H9 (cell line): ENCODE results near the gene CTSA. TPM values are rescaled to one million over a fixed set of nuclear protein-coding genes. Genes with fewer than 3 reads are reported as not detected.
A peak's percentile ranks its signal among the peaks of the same experiment; 100 is the strongest.

ENCODE experiments used
- DNase-seq: peaks from one replicate; pipeline ENCODE4 v3.0.0-alpha.2; 2017
- H2AFZ ChIP-seq: one replicate; pipeline ENCODE4 v1.6.1; 2013; ENCODE audit warnings: mild to moderate bottlenecking, low read length, control low read depth, moderate library complexity
- H2AK5ac ChIP-seq: 2 replicates; pipeline ENCODE4 v1.6.1; 2013; ENCODE audit warnings: low read length, control low read depth, mixed read lengths; ENCODE audit not compliant: insufficient read length
- H2BK120ac ChIP-seq: one replicate; pipeline ENCODE4 v1.6.1; 2013; ENCODE audit warnings: low read depth, mild to moderate bottlenecking, low read length, control low read depth, inconsistent platforms; ENCODE audit not compliant: poor library complexity, severe bottlenecking
- H2BK12ac ChIP-seq: 2 replicates; pipeline ENCODE4 v1.6.1; 2013; ENCODE audit warnings: low read length, control low read depth, mixed read lengths, low read depth; ENCODE audit not compliant: insufficient read length
- H2BK15ac ChIP-seq: 2 replicates; pipeline ENCODE4 v1.6.1; 2013; ENCODE audit warnings: low read depth, low read length, control low read depth
- H2BK20ac ChIP-seq: one replicate; pipeline ENCODE4 v1.6.1; 2013; ENCODE audit warnings: low read depth, mild to moderate bottlenecking, low read length, control low read depth, inconsistent platforms; ENCODE audit not compliant: poor library complexity, severe bottlenecking
- H2BK5ac ChIP-seq: 2 replicates; pipeline ENCODE4 v1.6.1; 2013; ENCODE audit warnings: low read length, control low read depth, mixed read lengths; ENCODE audit not compliant: insufficient read length
- H3K14ac ChIP-seq: 2 replicates; pipeline ENCODE4 v1.6.1; 2013; ENCODE audit warnings: low read length, control low read depth; ENCODE audit not compliant: insufficient read depth
- H3K18ac ChIP-seq: 2 replicates; pipeline ENCODE4 v1.6.1; 2013; ENCODE audit warnings: low read depth, mild to moderate bottlenecking, mixed read lengths, low read length, control low read depth; ENCODE audit not compliant: insufficient read length
- H3K23ac ChIP-seq: 2 replicates; pipeline ENCODE4 v1.6.1; 2013; ENCODE audit warnings: low read length, control low read depth, mixed read lengths, low read depth; ENCODE audit not compliant: insufficient read length
- H3K23me2 ChIP-seq: 2 replicates; pipeline ENCODE4 v1.6.1; 2013; ENCODE audit warnings: low read depth, mild to moderate bottlenecking, mixed read lengths, low read length, control low read depth; ENCODE audit not compliant: insufficient read length, poor library complexity, severe bottlenecking
- H3K27ac ChIP-seq: 2 replicates; pipeline ENCODE4 v1.5.1; 2013; ENCODE audit warnings: low read length, control low read depth, mixed read lengths, low read depth; ENCODE audit not compliant: insufficient read length
- H3K27me3 ChIP-seq: 2 replicates; pipeline ENCODE4 v1.6.1; 2013; ENCODE audit warnings: low read length, control low read depth, inconsistent platforms; ENCODE audit not compliant: insufficient read depth
- H3K4ac ChIP-seq: 2 replicates; pipeline ENCODE4 v1.6.1; 2013; ENCODE audit warnings: low read depth, mild to moderate bottlenecking, control low read depth, inconsistent platforms, low read length, moderate library complexity
- H3K4me1 ChIP-seq: 2 replicates; pipeline ENCODE4 v1.6.1; 2013; ENCODE audit warnings: low read length, control low read depth, inconsistent platforms; ENCODE audit not compliant: insufficient read depth
- H3K4me2 ChIP-seq: 2 replicates; pipeline ENCODE4 v1.6.1; 2013; ENCODE audit warnings: low read length, control low read depth, mixed read lengths; ENCODE audit not compliant: insufficient read length, insufficient read depth
- H3K56ac ChIP-seq: 2 replicates; pipeline ENCODE4 v1.6.1; 2013; ENCODE audit warnings: low read depth, mild to moderate bottlenecking, mixed read lengths, low read length, control low read depth; ENCODE audit not compliant: insufficient read length
- H3K79me1 ChIP-seq: 2 replicates; pipeline ENCODE4 v1.6.1; 2013; ENCODE audit warnings: low read depth, mild to moderate bottlenecking, moderate library complexity, low read length, control low read depth, inconsistent platforms; ENCODE audit not compliant: insufficient read depth, poor library complexity, severe bottlenecking
- H3K79me2 ChIP-seq: 2 replicates; pipeline ENCODE4 v1.6.1; 2013; ENCODE audit warnings: low read length, control low read depth, inconsistent platforms; ENCODE audit not compliant: insufficient read depth
- H3K9ac ChIP-seq: 2 replicates; pipeline ENCODE4 v1.6.1; 2013; ENCODE audit warnings: low read length, control low read depth, mixed read lengths; ENCODE audit not compliant: insufficient read length; ENCODE audit errors: extremely low read depth
- H3K9me3 ChIP-seq: one replicate; pipeline ENCODE4 v1.6.1; 2013; ENCODE audit warnings: low read depth, low read length, inconsistent platforms; ENCODE audit not compliant: control insufficient read depth
- H3T11ph ChIP-seq: one replicate; pipeline ENCODE4 v1.6.1; 2013; ENCODE audit warnings: mild to moderate bottlenecking, low read length, control low read depth, inconsistent platforms
- H4K20me1 ChIP-seq: one replicate; pipeline ENCODE4 v1.6.1; 2013; ENCODE audit not compliant: control insufficient read depth, insufficient read length, insufficient read depth
- H4K5ac ChIP-seq: 2 replicates; pipeline ENCODE4 v1.6.1; 2013; ENCODE audit warnings: low read depth, mild to moderate bottlenecking, mixed read lengths, low read length, control low read depth; ENCODE audit not compliant: insufficient read length
- H4K8ac ChIP-seq: replicated peaks from 2 replicates; pipeline ENCODE4 v1.6.1; 2013; ENCODE audit warnings: low read length, control low read depth, mixed read lengths, low read depth; ENCODE audit not compliant: insufficient read length
- H4K91ac ChIP-seq: 2 replicates; pipeline ENCODE4 v1.6.1; 2013; ENCODE audit warnings: low read depth, mild to moderate bottlenecking, moderate library complexity, mixed read lengths, low read length, control low read depth; ENCODE audit not compliant: insufficient read length
- H3K27ac Mint-ChIP-seq, 3 experiments: 2 replicates in 2 of 3; 3 replicates in 1 of 3; pipeline ENCODE4 v1.8.0; 2020 to 2021; ENCODE audit warnings: mixed read lengths in 3 of 3, mild to moderate bottlenecking in 1 of 3, moderate library complexity in 1 of 3
- H3K27me3 Mint-ChIP-seq: 2 replicates; pipeline ENCODE4 v1.8.0; 2021; ENCODE audit warnings: low read depth, mild to moderate bottlenecking, moderate library complexity, mixed read lengths
- H3K36me3 Mint-ChIP-seq, 3 experiments: 2 replicates in 2 of 3; 3 replicates in 1 of 3; pipeline ENCODE4 v1.8.0; 2020 to 2021; ENCODE audit warnings: low read depth in 3 of 3, mixed read lengths in 3 of 3; ENCODE audit not compliant: insufficient read depth in 1 of 3
- H3K4me1 Mint-ChIP-seq, 2 experiments: 2 replicates each; pipeline ENCODE4 v1.8.0; 2020; ENCODE audit warnings: mixed read lengths in 2 of 2
- H3K4me3 Mint-ChIP-seq, 2 experiments: 2 replicates in 1 of 2; 3 replicates in 1 of 2; pipeline ENCODE4 v1.8.0; 2020 to 2021; ENCODE audit warnings: mild to moderate bottlenecking in 2 of 2, mixed read lengths in 2 of 2, moderate library complexity in 1 of 2
- H3K9me3 Mint-ChIP-seq, 2 experiments: 2 replicates in 1 of 2; 3 replicates in 1 of 2; pipeline ENCODE4 v1.8.0; 2020; ENCODE audit warnings: mild to moderate bottlenecking in 2 of 2, mixed read lengths in 2 of 2, moderate library complexity in 1 of 2
- WGBS: extraction: QIAGEN DNeasy Blood & Tissue Kit; methylation state at CpG from one replicate; pipeline ENCODE4 v1.1.7; 2013; ENCODE audit warnings: missing lambda C conversion rate, low lambda C conversion rate, mixed read lengths; ENCODE audit not compliant: insufficient read length; ENCODE audit errors: extremely low coverage; 5-methylcytosine and 5-hydroxymethylcytosine counted together
- total RNA-seq: library from RNA; stranded (reverse); gene quantifications from 2 replicates; pipeline ENCODE4 v1.2.1, GENCODE V29; 2021
- TF ChIP-seq, protein P1 (sequence below): fragments of 200-600 bp; sonication (generic); conservative IDR thresholded peaks from 3 replicates; pipeline ENCODE4 v1.8.0; 2021; ENCODE audit warnings: antibody characterized with exemption, mild to moderate bottlenecking

The CTSA gene
- total RNA-seq, 1 experiment from 2014 or later: 64.4 TPM

DNA sequence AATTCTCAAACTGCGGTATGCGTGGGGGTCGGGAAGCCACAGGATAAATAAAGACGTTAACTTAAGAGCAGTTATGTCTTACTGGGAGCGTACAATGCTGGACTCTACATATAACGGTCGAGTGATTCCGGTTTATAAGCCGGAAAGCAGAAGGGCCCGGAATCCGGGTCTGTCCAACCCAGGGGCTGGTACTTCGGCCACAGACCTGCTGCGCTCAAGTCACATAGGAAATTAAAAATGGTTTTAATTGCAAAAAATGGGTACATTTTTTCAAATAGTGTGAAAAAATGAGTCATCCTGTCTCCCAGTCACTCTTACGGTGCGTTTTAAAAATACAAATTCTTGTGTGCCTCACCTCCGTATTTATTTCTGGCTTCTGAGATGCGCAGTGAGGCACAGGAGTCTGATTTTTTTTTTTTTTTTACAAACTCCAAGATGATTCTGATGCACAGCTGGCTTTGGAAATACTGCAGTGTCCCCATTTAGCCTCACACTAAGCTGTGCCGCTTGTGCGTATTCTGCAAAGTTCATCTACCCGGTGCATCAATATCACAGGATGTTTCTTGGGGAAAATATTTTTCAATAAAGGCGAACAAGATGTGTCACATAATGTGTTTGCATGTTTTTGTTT is 44.4 kb downstream of the CTSA start:
- Histone ChIP-seq H3K23me2 (peaks cover 11% of the 10 kb centered on the region), H3K9me3 (no peaks in the 10 kb centered on the region), H3K4me2 (peak overlapping the region; percentile 73), H2BK12ac (no peak overlapping the region), H3K27me3 (no peaks in the 10 kb centered on the region), H4K5ac (no peak overlapping the region), H4K91ac (no peak overlapping the region), H2BK120ac (no peak overlapping the region), H3T11ph (no peak overlapping the region), H3K4me1 (peaks cover 11% of the 10 kb centered on the region), H3K9ac (peak overlapping the region; percentile 92), H3K14ac (no peak overlapping the region), H3K18ac (peak overlapping the region; percentile 39), H4K8ac (no peak overlapping the region), H2BK5ac (no peak overlapping the region), H3K27ac (no peak overlapping the region), H2BK15ac (no peak overlapping the region), H3K79me2 (peaks cover 4% of the 10 kb centered on the region; the same call in 1 of the 2 replicates), H2AK5ac (no peak overlapping the region), H3K56ac (no peak overlapping the region), H3K79me1 (no peaks in the 10 kb centered on the region), H3K23ac (no peak overlapping the region), H4K20me1 (no peaks in the 10 kb centered on the region), H2AFZ (no peak overlapping the region), H2BK20ac (no peak overlapping the region), H3K4ac (no peak overlapping the region)
- WGBS: no CpG with 5 or more reads among the region's 21 CpGs
- TF ChIP-seq, protein P1, sequence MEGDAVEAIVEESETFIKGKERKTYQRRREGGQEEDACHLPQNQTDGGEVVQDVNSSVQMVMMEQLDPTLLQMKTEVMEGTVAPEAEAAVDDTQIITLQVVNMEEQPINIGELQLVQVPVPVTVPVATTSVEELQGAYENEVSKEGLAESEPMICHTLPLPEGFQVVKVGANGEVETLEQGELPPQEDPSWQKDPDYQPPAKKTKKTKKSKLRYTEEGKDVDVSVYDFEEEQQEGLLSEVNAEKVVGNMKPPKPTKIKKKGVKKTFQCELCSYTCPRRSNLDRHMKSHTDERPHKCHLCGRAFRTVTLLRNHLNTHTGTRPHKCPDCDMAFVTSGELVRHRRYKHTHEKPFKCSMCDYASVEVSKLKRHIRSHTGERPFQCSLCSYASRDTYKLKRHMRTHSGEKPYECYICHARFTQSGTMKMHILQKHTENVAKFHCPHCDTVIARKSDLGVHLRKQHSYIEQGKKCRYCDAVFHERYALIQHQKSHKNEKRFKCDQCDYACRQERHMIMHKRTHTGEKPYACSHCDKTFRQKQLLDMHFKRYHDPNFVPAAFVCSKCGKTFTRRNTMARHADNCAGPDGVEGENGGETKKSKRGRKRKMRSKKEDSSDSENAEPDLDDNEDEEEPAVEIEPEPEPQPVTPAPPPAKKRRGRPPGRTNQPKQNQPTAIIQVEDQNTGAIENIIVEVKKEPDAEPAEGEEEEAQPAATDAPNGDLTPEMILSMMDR: no peak
- Mint-ChIP-seq H3K27me3 (no peaks in the 10 kb centered on the region; the same call in 1 of the 2 replicates), H3K9me3 (no peaks in the 10 kb centered on the region), H3K4me3 (peak overlapping the region; percentile 82 to 92), H3K27ac (peak overlapping the region; percentile 91 to 96 (median 93); a peak in 6 of 7 replicates), H3K4me1 (peaks cover 32 to 33% of the 10 kb centered on the region in 2 experiments), H3K36me3 (peaks cover 14 to 35% (median 32%) of the 10 kb centered on the region in 3 experiments)
- no peak for DNase-seq
